Measurements from ENCODE around the gene B3GNT5. TPM values are rescaled to one million over a fixed set of nuclear protein-coding genes. Genes with fewer than 3 reads are reported as not detected.

The B3GNT5 gene
- total and polyA plus RNA-seq, 2 experiments from 2014 or later, result 4.9 to 6.4 TPM

DNA sequence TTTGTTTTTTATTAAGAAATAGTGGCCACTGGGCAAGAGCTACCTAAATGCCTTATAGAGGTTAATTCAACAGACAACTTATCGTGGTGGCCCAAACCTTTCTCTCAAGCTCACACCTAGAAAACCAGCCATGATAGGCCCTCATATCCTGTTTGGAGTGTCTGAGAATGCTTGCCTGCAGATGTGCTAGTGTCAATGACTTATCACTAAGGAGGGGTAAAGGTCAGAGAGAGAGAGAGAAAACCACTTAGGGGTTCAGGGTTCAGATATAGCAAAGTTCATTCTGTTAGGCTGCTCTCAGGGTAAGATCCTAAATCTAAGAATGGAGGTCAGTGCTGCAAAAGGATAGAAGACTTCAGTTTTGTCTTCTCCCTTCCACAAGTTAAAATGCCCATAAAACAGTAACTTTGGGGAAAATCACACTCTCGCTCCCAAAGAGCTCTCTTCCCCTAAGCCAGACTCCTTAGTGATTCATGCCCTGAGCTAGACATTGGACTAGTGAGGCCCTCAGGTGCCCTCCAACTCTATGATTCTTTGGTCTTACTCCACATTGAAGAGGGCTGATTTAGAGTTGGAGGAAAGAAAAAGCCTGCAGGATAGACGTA, 30.3 kb upstream of the B3GNT5 start:
- Histone ChIP-seq H4K20me1 (replicated peaks; ENCODE audit: insufficient read depth) (no peaks in the 10 kb centered on the region), H3K4me1 (ENCODE audit: insufficient read depth) (no peaks in the 10 kb centered on the region), H3K4me2 (no peak overlapping the region), H2AFZ (no peak overlapping the region), H3K36me3 (ENCODE audit: insufficient read depth) (no peaks in the 10 kb centered on the region), H3K27ac (ENCODE audit: low read depth) (no peak overlapping the region), H3K27me3 (ENCODE audit: insufficient read depth) (no peaks in the 10 kb centered on the region), H3K79me2 (replicated peaks; ENCODE audit: insufficient read depth) (no peaks in the 10 kb centered on the region), H3F3A (replicated peaks; ENCODE audit: low read depth) (no peaks in the 10 kb centered on the region), H3K4me3 (no peak overlapping the region), H3K9me2 (ENCODE audit: insufficient read depth) (no peaks in the 10 kb centered on the region)
- Mint-ChIP-seq H3K27me3 (ENCODE audit: insufficient read depth, low read depth, poor library complexity) (no peaks in the 10 kb centered on the region), H3K27ac (no peak overlapping the region), H3K4me1 (peaks cover 4% of the 10 kb centered on the region; the same call in 2 of the 3 replicates), H3K36me3 (ENCODE audit: low read depth) (no peaks in the 10 kb centered on the region), H3K4me3 (no peak overlapping the region), H3K9me3 (no peaks in the 10 kb centered on the region)
- no peak for ATAC-seq
- TF ChIP-seq EZH2 (IDR thresholded peaks at IDR 0.05; ENCODE audit: low read depth, unreplicated experiment) (no peak), ZNF114 (CRISPR knock-in tag; IDR thresholded peaks at IDR 0.05) (no peak), ZNF331 (CRISPR knock-in tag; IDR thresholded peaks at IDR 0.05; ENCODE audit: low read depth) (no peak), NANOG (IDR thresholded peaks at IDR 0.05; ENCODE audit: borderline replicate concordance) (no peak), JUNB (IDR thresholded peaks at IDR 0.05; ENCODE audit: unreplicated experiment) (no peak), POLR2AphosphoS5 (IDR thresholded peaks at IDR 0.05; ENCODE audit: low read depth) (no peak), CREB1 (CRISPR knock-in tag; IDR thresholded peaks at IDR 0.05; ENCODE audit: low read depth) (no peak), STAT1 (IDR thresholded peaks at IDR 0.05; ENCODE audit: unreplicated experiment) (no peak), EZH2phosphoT487 (IDR thresholded peaks at IDR 0.05; ENCODE audit: unreplicated experiment) (no peak)
- TF ChIP-seq, protein P1, sequence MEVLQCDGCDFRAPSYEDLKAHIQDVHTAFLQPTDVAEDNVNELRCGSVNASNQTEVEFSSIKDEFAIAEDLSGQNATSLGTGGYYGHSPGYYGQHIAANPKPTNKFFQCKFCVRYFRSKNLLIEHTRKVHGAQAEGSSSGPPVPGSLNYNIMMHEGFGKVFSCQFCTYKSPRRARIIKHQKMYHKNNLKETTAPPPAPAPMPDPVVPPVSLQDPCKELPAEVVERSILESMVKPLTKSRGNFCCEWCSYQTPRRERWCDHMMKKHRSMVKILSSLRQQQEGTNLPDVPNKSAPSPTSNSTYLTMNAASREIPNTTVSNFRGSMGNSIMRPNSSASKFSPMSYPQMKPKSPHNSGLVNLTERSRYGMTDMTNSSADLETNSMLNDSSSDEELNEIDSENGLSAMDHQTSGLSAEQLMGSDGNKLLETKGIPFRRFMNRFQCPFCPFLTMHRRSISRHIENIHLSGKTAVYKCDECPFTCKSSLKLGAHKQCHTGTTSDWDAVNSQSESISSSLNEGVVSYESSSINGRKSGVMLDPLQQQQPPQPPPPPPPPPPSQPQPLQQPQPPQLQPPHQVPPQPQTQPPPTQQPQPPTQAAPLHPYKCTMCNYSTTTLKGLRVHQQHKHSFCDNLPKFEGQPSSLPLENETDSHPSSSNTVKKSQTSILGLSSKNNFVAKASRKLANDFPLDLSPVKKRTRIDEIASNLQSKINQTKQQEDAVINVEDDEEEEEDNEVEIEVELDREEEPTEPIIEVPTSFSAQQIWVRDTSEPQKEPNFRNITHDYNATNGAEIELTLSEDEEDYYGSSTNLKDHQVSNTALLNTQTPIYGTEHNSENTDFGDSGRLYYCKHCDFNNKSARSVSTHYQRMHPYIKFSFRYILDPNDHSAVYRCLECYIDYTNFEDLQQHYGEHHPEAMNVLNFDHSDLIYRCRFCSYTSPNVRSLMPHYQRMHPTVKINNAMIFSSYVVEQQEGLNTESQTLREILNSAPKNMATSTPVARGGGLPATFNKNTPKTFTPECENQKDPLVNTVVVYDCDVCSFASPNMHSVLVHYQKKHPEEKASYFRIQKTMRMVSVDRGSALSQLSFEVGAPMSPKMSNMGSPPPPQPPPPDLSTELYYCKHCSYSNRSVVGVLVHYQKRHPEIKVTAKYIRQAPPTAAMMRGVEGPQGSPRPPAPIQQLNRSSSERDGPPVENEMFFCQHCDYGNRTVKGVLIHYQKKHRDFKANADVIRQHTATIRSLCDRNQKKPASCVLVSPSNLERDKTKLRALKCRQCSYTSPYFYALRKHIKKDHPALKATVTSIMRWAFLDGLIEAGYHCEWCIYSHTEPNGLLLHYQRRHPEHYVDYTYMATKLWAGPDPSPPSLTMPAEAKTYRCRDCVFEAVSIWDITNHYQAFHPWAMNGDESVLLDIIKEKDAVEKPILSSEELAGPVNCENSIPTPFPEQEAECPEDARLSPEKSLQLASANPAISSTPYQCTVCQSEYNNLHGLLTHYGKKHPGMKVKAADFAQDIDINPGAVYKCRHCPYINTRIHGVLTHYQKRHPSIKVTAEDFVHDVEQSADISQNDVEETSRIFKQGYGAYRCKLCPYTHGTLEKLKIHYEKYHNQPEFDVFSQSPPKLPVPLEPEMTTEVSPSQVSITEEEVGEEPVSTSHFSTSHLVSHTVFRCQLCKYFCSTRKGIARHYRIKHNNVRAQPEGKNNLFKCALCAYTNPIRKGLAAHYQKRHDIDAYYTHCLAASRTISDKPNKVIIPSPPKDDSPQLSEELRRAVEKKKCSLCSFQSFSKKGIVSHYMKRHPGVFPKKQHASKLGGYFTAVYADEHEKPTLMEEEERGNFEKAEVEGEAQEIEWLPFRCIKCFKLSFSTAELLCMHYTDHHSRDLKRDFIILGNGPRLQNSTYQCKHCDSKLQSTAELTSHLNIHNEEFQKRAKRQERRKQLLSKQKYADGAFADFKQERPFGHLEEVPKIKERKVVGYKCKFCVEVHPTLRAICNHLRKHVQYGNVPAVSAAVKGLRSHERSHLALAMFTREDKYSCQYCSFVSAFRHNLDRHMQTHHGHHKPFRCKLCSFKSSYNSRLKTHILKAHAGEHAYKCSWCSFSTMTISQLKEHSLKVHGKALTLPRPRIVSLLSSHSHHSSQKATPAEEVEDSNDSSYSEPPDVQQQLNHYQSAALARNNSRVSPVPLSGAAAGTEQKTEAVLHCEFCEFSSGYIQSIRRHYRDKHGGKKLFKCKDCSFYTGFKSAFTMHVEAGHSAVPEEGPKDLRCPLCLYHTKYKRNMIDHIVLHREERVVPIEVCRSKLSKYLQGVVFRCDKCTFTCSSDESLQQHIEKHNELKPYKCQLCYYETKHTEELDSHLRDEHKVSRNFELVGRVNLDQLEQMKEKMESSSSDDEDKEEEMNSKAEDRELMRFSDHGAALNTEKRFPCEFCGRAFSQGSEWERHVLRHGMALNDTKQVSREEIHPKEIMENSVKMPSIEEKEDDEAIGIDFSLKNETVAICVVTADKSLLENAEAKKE (CRISPR knock-in tag; IDR thresholded peaks at IDR 0.05), result no peak
- TF ChIP-seq, protein P2, sequence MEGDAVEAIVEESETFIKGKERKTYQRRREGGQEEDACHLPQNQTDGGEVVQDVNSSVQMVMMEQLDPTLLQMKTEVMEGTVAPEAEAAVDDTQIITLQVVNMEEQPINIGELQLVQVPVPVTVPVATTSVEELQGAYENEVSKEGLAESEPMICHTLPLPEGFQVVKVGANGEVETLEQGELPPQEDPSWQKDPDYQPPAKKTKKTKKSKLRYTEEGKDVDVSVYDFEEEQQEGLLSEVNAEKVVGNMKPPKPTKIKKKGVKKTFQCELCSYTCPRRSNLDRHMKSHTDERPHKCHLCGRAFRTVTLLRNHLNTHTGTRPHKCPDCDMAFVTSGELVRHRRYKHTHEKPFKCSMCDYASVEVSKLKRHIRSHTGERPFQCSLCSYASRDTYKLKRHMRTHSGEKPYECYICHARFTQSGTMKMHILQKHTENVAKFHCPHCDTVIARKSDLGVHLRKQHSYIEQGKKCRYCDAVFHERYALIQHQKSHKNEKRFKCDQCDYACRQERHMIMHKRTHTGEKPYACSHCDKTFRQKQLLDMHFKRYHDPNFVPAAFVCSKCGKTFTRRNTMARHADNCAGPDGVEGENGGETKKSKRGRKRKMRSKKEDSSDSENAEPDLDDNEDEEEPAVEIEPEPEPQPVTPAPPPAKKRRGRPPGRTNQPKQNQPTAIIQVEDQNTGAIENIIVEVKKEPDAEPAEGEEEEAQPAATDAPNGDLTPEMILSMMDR (conservative IDR thresholded peaks at IDR 0.05; ENCODE audit: low read depth in 2 of 2), result no peak
- TF ChIP-seq, protein P3, sequence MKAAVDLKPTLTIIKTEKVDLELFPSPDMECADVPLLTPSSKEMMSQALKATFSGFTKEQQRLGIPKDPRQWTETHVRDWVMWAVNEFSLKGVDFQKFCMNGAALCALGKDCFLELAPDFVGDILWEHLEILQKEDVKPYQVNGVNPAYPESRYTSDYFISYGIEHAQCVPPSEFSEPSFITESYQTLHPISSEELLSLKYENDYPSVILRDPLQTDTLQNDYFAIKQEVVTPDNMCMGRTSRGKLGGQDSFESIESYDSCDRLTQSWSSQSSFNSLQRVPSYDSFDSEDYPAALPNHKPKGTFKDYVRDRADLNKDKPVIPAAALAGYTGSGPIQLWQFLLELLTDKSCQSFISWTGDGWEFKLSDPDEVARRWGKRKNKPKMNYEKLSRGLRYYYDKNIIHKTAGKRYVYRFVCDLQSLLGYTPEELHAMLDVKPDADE (IDR thresholded peaks at IDR 0.05), result no peak
- TF ChIP-seq, protein P4, sequence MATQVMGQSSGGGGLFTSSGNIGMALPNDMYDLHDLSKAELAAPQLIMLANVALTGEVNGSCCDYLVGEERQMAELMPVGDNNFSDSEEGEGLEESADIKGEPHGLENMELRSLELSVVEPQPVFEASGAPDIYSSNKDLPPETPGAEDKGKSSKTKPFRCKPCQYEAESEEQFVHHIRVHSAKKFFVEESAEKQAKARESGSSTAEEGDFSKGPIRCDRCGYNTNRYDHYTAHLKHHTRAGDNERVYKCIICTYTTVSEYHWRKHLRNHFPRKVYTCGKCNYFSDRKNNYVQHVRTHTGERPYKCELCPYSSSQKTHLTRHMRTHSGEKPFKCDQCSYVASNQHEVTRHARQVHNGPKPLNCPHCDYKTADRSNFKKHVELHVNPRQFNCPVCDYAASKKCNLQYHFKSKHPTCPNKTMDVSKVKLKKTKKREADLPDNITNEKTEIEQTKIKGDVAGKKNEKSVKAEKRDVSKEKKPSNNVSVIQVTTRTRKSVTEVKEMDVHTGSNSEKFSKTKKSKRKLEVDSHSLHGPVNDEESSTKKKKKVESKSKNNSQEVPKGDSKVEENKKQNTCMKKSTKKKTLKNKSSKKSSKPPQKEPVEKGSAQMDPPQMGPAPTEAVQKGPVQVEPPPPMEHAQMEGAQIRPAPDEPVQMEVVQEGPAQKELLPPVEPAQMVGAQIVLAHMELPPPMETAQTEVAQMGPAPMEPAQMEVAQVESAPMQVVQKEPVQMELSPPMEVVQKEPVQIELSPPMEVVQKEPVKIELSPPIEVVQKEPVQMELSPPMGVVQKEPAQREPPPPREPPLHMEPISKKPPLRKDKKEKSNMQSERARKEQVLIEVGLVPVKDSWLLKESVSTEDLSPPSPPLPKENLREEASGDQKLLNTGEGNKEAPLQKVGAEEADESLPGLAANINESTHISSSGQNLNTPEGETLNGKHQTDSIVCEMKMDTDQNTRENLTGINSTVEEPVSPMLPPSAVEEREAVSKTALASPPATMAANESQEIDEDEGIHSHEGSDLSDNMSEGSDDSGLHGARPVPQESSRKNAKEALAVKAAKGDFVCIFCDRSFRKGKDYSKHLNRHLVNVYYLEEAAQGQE (IDR thresholded peaks at IDR 0.05; ENCODE audit: unreplicated experiment), result no peak
- no peak for DNase-seq (ENCODE audit: low spot score)
